HG02885 (cell line): Measurements from ENCODE around the gene STK38L.
A peak's percentile ranks its signal among the peaks of the same experiment; 100 is the strongest.

ENCODE experiments used
- ATAC-seq: cut with Tn5 transposase; IDR thresholded peaks from one replicate; pipeline ENCODE4 v1.9.1; 2021; ENCODE audit warnings: mild to moderate bottlenecking; ENCODE audit not compliant: unreplicated experiment, poor library complexity

STK38L gene

DNA sequence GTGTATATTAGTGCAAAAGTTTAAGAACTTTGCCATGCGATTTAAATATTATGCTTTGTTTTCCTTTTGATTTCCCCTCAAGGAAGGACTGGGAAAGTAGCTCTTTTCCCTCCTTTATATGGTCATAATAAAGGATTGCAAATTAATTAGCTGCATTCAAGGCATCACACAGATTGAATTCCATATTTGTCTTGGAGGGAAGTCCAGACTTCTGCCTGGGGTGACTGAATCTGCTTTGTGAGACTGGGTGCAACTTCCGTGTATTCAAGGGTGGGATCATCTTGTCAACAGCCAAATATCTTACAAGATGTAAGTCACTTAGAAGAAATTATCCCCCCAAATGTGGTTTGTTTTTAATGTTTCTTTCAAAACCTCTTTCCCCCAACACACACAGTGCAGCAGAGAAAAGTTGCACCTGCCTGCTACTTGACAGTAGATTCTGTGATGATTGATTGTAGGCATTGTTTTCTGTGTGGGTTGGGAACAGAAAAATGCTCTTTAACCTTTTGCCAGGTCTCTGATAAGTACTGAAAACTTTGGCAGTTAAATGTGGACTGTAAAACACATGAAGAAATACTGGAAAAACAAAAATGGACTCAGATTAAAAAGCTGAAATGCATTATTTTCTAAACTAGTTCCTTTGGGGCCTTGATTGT, 28.4 kb downstream of the STK38L start:
- ATAC-seq, result no peak

DNA sequence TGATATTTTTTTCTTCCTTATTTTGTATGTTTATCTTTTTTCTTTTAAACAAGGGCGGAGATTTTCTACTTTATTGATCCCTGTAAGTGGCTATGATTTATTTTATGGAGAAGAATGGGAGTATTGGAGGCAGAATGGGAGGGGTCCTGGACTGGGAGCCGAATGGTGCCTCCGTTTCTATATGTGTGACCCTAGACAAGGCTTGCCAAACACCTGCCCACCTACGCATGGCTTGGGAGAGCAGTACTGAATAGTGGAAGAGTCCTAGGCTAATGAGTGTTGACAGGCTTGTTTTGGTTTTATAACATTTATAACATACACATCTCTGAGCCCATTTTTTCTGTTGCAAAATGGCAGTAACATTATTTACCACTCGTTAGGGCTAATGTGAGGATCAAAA, 29.0 kb downstream of the STK38L start:
- ATAC-seq, result no peak

DNA sequence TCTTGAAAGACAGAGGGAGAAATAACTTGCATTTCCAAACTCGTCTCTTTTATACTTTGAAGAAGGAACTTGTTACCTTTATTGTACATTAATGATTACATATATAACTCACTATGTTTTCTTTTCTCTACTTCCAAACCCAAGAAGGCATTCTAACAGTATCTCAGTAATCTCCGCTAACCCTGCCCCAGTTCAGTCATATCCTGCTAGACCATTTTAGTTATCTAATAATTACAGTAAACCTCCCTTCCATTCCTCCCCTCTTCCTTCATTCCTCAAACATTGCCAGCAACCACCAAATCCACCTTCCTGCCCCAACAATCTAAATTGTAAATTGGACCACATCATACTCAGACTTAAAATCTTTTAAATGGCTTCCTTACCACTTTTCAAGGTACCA, 30.6 kb downstream of the STK38L start:
- no peak for ATAC-seq

DNA sequence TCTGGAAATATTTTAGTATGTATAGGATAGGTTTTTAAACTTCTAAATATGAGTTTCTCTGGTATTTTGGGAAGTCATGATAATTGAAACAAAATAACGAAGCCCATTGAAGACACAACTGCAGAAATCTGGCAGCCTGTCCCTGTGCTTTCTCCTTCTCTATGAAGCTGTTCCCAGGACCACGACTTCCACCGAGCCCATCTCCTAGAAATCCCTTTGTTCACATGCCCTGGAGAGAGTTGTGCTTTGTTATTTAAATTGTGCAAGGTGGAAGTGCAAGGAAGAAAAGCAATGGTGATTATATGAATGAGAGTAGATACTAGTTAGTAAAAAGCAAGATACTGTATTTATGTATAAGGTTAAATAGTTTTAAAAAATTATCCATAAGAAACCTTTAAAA, 32.2 kb downstream of the STK38L start:
- ATAC-seq, result no peak

DNA sequence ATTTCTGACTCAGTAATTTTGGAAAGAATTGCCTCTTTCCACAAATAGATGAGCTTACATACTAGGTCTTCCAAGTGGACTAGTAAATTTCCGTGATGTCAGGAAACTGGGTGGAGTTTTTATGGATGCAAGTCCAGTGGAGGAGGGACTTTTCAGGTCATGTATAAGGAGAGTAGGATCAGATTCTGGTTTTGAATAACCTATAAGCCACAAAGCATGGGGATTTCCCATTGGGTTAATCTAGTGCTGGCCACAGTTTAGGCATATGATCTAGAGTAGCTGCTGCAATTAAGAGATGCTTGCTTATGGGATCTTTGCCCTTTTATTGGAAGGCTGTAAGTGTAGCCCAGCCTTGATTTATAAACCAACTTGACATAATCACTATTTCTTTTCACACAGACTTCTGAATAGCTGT, 33.8 kb downstream of the STK38L start:
- peak; percentile 92 for ATAC-seq

DNA sequence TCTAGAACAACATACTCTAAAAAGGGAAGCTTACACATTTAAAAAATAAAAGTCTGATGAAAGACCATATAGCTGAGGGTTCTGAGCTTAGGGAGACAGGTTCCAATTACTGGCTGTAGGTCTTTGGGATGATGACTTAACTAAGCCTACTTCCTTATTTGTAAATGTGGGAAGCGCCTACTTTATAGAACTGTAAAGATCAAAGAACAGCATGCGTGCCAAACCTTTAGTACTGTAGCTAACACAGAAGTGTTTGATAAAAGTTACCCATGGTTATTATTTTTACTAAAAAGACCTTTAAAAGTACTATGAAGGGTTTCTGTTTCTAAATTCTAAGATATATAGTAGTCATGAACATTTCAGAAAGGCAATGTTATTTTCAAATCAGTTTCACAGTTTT, 35.7 kb downstream of the STK38L start:
- ATAC-seq, result no peak

DNA sequence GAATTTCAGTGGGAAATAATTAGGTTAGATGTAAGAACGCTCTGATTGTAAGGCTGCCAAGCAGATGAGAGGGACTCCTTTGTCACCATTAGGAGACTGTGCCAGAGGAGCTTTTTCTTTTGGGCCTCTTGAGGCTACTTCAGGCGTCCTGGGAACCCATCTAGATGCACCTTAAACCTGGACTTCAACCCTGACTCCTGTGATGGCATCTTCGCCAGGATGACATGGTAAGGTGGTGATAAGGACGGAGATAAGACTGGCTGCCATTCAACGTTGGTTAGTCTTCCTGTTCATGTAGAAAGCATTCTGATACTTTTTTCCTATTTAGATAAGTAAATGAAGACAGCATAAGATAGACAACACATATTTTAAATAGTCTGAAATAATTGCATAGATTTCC, 36.3 kb downstream of the STK38L start:
- ATAC-seq, result no peak

DNA sequence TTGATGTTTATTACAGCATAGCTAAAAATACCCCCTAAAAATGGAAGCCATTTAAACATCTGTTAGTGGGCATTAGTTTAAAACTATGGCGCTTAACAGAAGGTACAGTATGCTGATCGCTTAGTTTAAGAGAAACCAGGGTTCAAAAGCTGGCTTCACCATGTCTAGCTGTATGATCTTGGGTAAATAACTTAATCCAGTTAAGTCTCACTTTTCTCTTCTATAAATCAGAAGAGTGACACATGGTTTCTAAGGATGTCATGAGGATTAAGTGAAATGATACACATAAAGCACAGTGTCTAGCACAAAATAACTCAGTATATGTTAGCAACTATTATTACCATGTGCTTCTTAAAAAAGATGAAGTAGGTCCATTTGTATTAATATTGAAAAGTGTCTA, 38.7 kb downstream of the STK38L start:
- ATAC-seq, result no peak

DNA sequence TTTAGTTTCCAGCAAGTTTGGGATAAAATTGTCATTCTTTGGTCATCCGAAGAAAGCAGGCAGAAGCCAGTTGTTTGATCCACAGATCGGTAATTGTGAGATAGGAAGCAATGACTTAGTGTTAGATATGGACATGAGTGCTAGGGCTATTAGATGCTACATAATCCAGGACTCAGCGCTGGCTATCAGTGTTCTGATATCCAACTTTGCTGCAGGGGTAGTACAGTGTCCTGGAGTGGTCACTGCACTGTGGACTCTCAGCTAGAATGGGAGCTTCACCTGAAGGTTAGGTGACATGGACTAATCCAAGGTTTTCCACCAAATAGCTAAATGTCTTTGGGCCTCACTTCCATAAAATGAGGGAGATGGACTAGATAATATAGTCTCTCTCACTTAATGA, 39.9 kb downstream of the STK38L start:
- no peak for ATAC-seq

DNA sequence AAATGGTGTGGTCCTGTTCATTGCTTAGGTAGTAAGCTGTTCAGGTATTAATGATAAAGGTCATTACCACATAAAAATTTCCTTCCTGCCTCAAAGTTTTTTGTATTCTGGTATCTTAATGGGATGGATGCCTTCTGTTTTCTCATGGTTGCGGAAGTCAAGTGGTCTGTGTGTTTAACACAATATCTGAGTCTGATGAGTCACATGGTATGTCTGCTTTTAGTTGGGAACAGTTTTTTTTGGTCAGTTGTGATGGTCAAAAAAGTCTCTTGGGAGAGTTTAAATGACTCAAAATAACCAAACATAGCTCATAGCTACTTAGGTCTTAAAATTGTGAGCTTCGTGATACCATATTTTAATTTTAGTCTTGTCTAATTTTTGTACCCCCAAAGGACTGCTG, 40.7 kb downstream of the STK38L start:
- ATAC-seq, result peak; percentile 84

DNA sequence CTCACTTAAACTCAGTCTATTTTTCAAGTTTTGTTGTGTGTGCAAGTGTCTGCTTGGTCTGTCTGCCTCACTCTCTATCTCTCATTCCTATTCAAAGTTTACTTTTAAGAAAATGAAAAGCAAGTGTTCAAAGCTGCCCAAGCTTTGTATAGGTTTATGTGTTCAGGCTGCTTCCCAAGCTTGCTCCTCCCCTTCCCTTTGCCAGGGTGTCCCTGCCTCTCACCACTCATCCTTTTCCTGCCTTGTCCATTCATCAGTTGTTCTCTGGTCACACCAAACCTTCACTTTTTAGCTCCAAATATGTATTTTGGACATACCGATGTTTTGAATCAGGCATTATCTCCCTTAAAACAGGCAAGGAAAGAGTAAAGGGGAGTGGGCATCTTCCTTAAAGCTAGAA, 41.3 kb downstream of the STK38L start:
- ATAC-seq, result no peak

DNA sequence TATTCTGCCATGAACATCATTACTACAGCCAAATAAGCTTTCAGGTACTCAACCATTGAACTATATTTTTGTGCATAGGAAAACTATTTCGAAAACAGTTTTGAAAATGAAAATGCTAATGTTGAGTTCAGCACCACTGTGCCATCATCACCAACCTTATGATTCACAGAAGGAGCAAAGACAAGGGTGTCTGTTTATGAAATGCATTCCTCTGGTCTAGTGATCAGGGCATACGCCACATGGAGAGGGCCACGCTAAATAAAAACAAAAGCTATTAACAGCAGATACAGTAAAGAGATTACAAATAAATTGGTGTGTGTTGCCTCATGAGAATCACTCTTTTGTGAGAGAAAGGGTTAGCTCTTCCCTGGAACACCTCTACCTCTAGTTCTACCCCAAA, 45.3 kb downstream of the STK38L start:
- no peak for ATAC-seq

DNA sequence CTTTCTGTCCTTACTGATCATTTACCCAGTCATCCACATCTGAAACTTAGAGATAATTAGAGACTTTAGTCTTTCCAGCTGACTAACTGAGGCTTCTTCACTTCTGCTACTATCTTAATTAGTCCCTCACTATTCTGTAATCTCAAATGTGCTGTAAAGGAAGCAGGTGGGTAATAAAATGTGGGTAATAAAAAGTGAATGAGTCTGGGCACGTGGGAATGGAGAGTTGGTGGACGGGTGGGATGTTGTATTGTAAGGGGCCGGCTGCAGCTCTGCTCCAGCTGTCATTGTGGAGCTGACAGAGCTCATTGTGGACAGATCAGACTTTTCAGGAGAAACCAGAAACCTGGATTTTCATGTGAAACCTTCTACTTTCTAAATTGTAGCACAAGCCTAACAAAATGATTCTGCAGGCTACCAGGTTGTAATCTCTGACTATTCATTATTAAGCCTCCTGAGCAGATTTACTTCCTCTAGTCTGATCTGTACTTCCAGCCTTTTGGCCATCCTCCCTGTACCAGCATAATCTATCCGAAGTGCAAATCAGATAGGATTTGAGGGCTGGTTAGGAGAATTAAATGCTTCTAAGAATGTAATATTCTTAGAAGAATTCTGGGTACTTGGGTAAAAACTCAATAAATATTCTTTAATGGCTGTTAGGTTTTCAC, 46.5 kb downstream of the STK38L start:
- no peak for ATAC-seq

DNA sequence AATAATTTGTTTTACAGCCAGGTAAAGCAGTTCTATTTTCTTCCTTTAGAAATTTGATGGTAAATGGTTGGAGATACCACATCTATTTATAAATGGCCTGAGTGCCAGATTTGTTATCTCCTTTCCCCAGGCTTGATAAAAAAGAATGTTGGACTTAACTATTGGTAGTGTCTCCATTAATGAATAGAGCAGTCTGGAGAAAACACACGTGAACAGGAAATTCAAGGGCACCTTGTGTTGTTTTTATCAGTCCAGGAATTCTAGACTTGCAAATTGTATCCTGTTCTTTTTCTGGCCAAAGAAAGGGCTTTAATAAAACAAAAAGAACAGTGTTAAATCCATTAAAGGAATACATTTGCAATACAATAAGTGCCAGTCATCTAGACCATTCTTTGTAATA, 47.8 kb downstream of the STK38L start:
- ATAC-seq, result no peak

DNA sequence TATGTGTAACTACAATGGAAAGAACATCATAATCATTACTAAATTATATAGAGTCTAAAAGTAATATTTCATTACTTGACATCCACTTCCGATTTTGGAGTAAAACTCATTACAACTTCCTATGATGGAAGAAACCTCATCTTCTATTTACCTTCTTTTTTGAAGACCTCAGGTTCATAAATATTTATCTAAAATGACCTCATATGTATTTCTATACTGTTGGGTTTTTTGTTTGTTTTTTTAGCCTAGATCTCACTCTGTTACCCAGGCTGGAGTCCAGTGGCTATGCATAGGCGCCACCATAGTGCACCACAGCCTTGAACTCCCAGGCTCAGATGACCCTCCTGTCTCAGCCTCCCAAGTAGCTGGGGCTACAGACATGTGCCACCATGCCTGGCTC, 48.6 kb downstream of the STK38L start:
- no peak for ATAC-seq

DNA sequence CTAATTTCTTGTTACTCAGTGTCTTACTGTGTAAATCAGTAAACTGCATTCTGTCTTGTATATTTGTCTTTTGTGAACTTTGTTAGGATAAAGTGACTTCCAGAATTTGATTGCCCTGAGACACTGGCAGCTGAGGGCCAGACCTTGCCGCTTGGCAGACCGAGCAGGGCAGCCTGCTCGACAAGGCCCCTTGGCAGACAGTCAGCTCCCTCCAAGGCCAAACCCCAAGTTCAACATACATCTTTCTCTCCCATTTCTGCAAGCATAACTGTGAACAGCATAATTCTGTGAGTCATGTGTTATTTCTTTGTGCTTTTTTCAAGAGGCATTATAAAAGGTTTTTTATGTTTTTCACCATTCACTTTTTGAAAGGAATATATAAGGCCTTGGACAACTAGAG, 49.4 kb downstream of the STK38L start:
- no peak for ATAC-seq

DNA sequence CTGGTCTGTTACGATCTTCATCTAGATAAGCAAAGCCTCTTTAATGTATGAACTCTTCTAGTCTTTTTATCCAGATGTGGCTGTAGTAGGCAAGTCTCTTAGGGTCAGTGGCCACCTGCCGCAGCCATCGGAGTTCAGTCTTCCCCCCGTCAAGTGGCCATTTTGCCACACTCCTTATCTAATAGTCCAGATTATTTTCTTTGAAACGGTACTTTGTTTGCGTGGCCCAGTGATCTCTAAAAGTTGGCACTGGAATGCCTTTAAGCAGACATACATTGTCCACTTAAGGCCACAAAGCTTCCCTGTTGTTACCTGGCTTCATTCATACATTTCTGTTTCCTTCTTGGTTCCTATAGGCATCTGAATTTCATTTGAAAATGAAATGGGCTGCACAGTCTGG, 52.6 kb downstream of the STK38L start:
- ATAC-seq, result no peak

DNA sequence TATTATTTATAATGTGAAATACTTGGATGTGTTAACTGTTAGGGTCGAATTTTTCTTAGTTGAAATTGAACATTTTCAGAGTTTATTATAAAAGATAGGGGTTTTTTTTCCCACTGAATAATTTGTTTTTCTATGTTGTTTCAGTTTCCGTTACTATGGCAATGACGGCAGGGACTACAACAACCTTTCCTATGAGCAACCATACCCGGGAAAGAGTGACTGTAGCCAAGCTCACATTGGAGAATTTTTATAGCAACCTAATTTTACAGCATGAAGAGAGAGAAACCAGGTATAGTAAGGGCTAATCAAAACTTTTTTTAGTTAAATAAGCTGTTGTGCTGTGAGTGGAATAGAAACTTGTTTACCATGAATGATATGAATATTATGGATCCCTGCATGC, 53.5 kb downstream of the STK38L start:
- ATAC-seq, result no peak

DNA sequence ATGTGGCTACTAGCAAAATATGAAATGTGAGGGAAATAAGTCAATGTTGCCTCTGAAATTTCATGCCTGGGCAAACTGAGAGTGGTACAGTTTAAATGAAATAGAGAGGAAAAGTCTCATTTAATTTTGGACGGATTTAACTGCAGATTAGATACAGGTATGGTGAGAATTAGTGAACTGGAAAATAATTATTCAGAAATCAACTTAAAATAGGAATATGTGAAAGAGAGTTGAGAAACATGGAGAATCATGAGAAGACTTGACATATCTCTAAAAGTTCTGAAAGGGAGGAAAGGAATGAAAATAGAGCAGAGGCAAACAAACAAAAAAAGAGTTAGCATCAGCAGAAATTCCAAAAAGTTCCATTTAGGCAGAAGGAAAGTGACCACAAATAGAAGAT, 55.0 kb downstream of the STK38L start:
- ATAC-seq, result no peak

DNA sequence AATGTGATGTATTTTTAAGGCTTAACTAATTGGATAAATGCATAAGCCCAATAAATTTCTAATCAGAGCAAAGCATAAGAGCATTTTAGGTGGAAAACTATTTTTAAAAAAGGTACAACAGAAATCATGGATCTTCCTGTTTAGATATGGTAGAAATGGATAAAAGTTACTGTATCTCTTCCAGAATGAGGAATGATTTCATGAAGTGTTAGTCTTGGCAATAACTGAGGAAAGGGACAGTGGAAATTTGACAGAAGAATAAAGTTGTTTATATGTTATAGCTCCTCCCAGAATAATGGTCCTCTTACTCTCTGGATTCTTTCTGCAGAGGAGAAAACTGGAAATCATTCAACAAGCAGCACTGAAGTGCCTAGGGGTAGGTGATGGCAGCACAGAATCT, 56.1 kb downstream of the STK38L start:
- no peak for ATAC-seq

DNA sequence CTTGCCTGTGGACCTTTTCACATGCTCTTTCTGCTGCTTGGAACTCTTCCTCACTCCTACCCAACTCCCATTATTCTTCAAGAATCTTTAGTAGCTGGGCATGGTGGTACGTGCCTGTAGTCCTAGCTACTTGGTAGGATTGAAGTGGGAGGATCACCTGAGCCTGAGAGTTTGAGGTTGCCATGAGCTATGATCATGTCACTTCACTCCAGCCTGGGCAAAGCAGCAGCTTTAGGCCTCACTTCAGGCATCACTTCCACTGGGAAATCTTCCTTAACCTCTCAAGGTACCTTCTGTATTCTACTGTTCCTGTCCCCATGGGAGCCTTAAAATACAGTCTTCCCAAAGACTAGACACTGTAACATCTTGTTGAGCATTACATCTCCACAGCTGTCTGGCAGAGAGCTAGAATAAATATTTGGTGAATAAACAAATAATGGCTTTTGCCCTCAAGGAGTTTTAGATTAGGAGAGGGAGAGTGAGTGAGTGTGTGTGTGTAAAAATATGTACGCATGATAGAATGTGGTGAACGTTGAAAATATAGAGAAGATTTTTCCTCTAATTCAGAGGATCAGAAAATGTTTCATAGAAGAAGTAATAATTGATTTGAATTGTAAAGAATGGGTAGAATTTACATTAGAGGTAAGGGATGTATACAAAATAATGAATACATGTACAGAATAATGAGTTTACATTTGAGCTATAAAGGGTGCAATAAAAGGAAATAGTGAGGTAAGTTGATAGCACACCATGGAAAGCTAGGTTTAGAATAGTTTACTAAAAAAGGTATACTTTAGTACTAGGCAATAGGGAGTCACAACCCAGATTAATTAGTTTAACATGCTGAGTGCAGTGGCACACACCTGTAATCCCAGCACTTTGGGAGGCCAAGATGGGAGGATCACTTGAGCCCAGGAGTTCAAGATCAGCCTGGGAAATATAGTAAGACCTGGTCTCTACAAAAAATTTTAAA, 59.3 kb downstream of the STK38L start:
- ATAC-seq, result no peak
